Mesendoderm (in vitro differentiated cells): ENCODE data around the gene PRKN.

Experiments used
- DNase-seq: peaks from one replicate; pipeline ENCODE4 v3.0.0; 2013
- H2AK5ac ChIP-seq: 2 replicates; pipeline ENCODE4 v1.6.1; 2013; ENCODE audit warnings: low read length, inconsistent platforms
- H2BK120ac ChIP-seq: 2 replicates; pipeline ENCODE4 v1.6.1; 2013; ENCODE audit warnings: low read depth, mild to moderate bottlenecking, low read length, moderate library complexity, mixed read lengths
- H2BK15ac ChIP-seq: replicated peaks from 2 replicates; pipeline ENCODE4 v1.6.1; 2013; ENCODE audit warnings: low read depth, mild to moderate bottlenecking, moderate library complexity
- H2BK5ac ChIP-seq: 2 replicates; pipeline ENCODE4 v1.6.1; 2013; ENCODE audit warnings: low read length, inconsistent platforms
- H3K18ac ChIP-seq: 2 replicates; pipeline ENCODE4 v1.6.1; 2013; ENCODE audit warnings: mild to moderate bottlenecking, low read length, mixed read lengths
- H3K23ac ChIP-seq: one replicate; pipeline ENCODE4 v1.6.1; 2013; ENCODE audit warnings: low read length
- H3K27ac ChIP-seq: 2 replicates; pipeline ENCODE4 v1.5.1; 2013; ENCODE audit warnings: low read depth, mild to moderate bottlenecking, inconsistent platforms, low read length, moderate library complexity
- H3K27me3 ChIP-seq: 2 replicates; pipeline ENCODE4 v1.6.1; 2013; ENCODE audit warnings: low read length, control low read depth, mild to moderate bottlenecking, inconsistent platforms; ENCODE audit not compliant: insufficient read depth, poor library complexity
- H3K36me3 ChIP-seq: 2 replicates; pipeline ENCODE4 v1.6.1; 2013; ENCODE audit warnings: low read length, inconsistent platforms; ENCODE audit not compliant: control insufficient read depth, insufficient read depth
- H3K4ac ChIP-seq: one replicate; pipeline ENCODE4 v1.6.1; 2013; ENCODE audit warnings: low read depth, mild to moderate bottlenecking, low read length, moderate library complexity
- H3K4me1 ChIP-seq: 2 replicates; pipeline ENCODE4 v1.6.1; 2013; ENCODE audit warnings: low read depth, low read length, inconsistent platforms; ENCODE audit not compliant: control insufficient read depth
- H3K4me2 ChIP-seq: 2 replicates; pipeline ENCODE4 v1.6.1; 2013; ENCODE audit warnings: low read length
- H3K4me3 ChIP-seq: 2 replicates; pipeline ENCODE4 v1.5.1; 2013; ENCODE audit warnings: mild to moderate bottlenecking, low read length
- H3K56ac ChIP-seq: one replicate; pipeline ENCODE4 v1.6.1; 2013; ENCODE audit warnings: low read length
- H3K79me1 ChIP-seq: 2 replicates; pipeline ENCODE4 v1.6.1; 2013; ENCODE audit warnings: low read length, inconsistent platforms
- H3K79me2 ChIP-seq: 2 replicates; pipeline ENCODE4 v1.6.1; 2013; ENCODE audit warnings: mild to moderate bottlenecking, low read length; ENCODE audit not compliant: control insufficient read depth, insufficient read depth
- H3K9ac ChIP-seq: 2 replicates; pipeline ENCODE4 v1.6.1; 2013; ENCODE audit warnings: low read length, inconsistent platforms
- H4K5ac ChIP-seq: one replicate; pipeline ENCODE4 v1.6.1; 2013; ENCODE audit warnings: low read length
- H4K8ac ChIP-seq: one replicate; pipeline ENCODE4 v1.6.1; 2013; ENCODE audit warnings: low read depth, mild to moderate bottlenecking, control low read depth, low read length, moderate library complexity
- WGBS: extraction: QIAGEN DNeasy Blood & Tissue Kit; methylation state at CpG from one replicate; pipeline ENCODE4 v1.1.7; 2013; ENCODE audit warnings: low lambda C conversion rate, missing lambda C conversion rate; ENCODE audit not compliant: insufficient coverage; ENCODE audit errors: extremely low coverage; 5-methylcytosine and 5-hydroxymethylcytosine counted together

Gene PRKN

DNA sequence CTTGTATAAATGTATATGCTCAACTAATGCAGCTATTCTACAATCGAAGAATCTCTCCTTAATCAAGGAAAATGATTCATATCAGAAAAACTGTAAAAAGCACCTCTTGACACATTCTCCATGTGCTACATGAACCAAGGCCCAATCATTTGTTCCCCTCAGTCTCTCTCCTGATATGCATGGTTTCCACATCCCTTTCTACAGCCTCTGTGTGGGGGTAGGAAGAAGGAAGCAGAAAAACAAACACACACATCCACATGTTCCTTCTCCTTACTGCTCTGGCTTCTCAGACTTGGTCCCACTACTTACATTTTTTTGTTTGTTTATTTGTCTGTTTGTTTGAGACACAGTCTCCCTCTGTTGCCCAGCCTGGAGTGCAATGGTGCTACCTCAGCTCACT lies 510.5 kb downstream of the PRKN start:
- Histone ChIP-seq H3K18ac (no peak overlapping the region), H3K27ac (no peak overlapping the region), H3K4me3 (no peak overlapping the region), H3K27me3 (no peaks in the 10 kb centered on the region), H2AK5ac (no peak overlapping the region), H3K4ac (no peak overlapping the region), H3K23ac (no peak overlapping the region), H3K36me3 (no peaks in the 10 kb centered on the region), H3K79me2 (no peaks in the 10 kb centered on the region), H4K8ac (no peak overlapping the region), H3K4me1 (no peaks in the 10 kb centered on the region), H3K9ac (no peak overlapping the region), H4K5ac (no peak overlapping the region), H2BK15ac (no peak overlapping the region), H2BK120ac (no peak overlapping the region), H3K56ac (no peak overlapping the region), H2BK5ac (no peak overlapping the region), H3K4me2 (no peak overlapping the region), H3K79me1 (no peaks in the 10 kb centered on the region)
- WGBS, result no CpG with 5 or more reads among the region's 1 CpG
- no peak for DNase-seq

DNA sequence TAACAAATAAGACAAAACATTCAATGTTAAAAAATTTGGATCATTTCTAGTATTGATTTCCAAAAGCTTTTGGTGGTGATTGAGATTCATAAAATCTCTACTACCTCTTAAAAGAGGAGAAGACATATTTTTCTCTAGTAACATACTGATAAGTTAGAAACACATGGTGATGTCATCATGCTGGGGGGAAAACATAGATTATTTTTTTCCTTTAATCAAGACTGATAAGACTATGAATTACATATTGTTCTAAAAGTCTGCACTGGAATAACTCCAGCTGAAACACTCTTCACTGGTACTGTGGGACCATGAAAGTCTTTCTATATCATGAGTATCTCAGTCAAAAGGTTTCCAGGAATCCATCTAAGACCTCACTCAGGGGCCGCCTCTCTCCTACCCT lies 515.8 kb downstream of the PRKN start:
- Histone ChIP-seq H3K23ac (no peak overlapping the region), H3K4me3 (no peak overlapping the region), H3K27me3 (no peaks in the 10 kb centered on the region), H3K79me1 (no peaks in the 10 kb centered on the region), H3K27ac (no peak overlapping the region), H2BK15ac (no peak overlapping the region), H2AK5ac (no peak overlapping the region), H4K8ac (no peak overlapping the region), H3K56ac (no peak overlapping the region), H3K18ac (no peak overlapping the region), H3K4me1 (no peaks in the 10 kb centered on the region), H3K4me2 (no peak overlapping the region), H3K9ac (no peak overlapping the region), H3K4ac (no peak overlapping the region), H2BK120ac (no peak overlapping the region), H3K36me3 (no peaks in the 10 kb centered on the region), H3K79me2 (no peaks in the 10 kb centered on the region), H4K5ac (no peak overlapping the region), H2BK5ac (no peak overlapping the region)
- no peak for DNase-seq
- WGBS, result no CpG with 5 or more reads among the region's 1 CpG

DNA sequence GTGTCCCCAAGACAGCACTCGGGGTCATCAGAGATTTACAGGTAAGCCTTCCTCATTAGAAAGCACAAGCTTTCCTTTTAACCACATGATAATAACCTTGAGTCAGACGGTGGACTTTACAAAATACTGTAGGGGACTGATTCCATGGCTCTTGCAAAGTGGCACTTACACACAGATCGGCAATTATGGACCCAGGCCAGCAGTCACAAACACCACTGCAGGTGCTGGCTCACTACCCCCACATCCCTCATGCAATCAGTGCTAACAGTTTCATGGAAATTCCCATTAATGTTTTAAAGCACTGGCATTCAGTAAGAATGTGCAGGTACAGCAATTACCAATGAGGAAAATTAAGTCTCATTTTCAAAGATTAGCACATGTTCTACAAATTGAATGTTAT lies 516.5 kb downstream of the PRKN start:
- no peak overlapping the region for H4K8ac ChIP-seq
- no peak overlapping the region for H3K4me2 ChIP-seq
- no peak overlapping the region for H3K56ac ChIP-seq
- no peaks in the 10 kb centered on the region for H3K4me1 ChIP-seq
- no peaks in the 10 kb centered on the region for H3K79me1 ChIP-seq
- no peak overlapping the region for H3K23ac ChIP-seq
- no peak overlapping the region for H4K5ac ChIP-seq
- H2BK15ac ChIP-seq, result no peak overlapping the region
- H2BK5ac ChIP-seq, result no peak overlapping the region
- no peak overlapping the region for H3K18ac ChIP-seq
- H2AK5ac ChIP-seq, result no peak overlapping the region
- H3K27me3 ChIP-seq, result no peaks in the 10 kb centered on the region
- H3K4ac ChIP-seq, result no peak overlapping the region
- H3K27ac ChIP-seq, result no peak overlapping the region
- no peak overlapping the region for H3K4me3 ChIP-seq
- no CpG with 5 or more reads among the region's 3 CpGs for WGBS
- no peak overlapping the region for H3K9ac ChIP-seq
- H3K79me2 ChIP-seq, result no peaks in the 10 kb centered on the region
- H2BK120ac ChIP-seq, result no peak overlapping the region
- DNase-seq, result no peak
- H3K36me3 ChIP-seq, result no peaks in the 10 kb centered on the region

DNA sequence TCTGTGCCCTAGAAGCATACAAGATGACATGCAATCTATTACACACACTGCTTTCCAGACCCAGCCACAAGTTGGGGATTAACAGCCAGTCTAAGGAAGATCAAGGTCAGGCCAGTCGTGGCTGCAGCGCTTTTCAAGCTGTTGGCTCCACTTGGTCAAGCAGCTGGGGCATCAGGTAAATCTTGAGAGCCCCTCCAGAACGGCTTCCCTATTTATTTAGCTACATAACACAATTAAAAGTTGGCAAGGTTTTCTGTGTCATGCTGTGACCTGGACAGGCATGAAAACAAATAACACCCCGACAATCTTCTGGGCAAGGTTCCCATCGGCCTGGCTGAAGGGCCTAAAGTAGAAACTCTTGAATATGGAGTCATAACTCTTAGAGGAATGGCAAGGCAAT lies 524.3 kb downstream of the PRKN start:
- H3K27ac ChIP-seq, result no peak overlapping the region
- no peak overlapping the region for H4K8ac ChIP-seq
- no peak overlapping the region for H3K4ac ChIP-seq
- no peak overlapping the region for H2BK120ac ChIP-seq
- no peak for DNase-seq
- H4K5ac ChIP-seq, result no peak overlapping the region
- H2BK5ac ChIP-seq, result no peak overlapping the region
- H2AK5ac ChIP-seq, result no peak overlapping the region
- no peaks in the 10 kb centered on the region for H3K27me3 ChIP-seq
- H3K4me1 ChIP-seq, result no peaks in the 10 kb centered on the region
- no peak overlapping the region for H3K23ac ChIP-seq
- H3K36me3 ChIP-seq, result no peaks in the 10 kb centered on the region
- no peak overlapping the region for H2BK15ac ChIP-seq
- H3K4me3 ChIP-seq, result no peak overlapping the region
- no peak overlapping the region for H3K9ac ChIP-seq
- no peak overlapping the region for H3K56ac ChIP-seq
- no peaks in the 10 kb centered on the region for H3K79me2 ChIP-seq
- H3K79me1 ChIP-seq, result no peaks in the 10 kb centered on the region
- no CpG with 5 or more reads among the region's 5 CpGs for WGBS
- no peak overlapping the region for H3K18ac ChIP-seq
- H3K4me2 ChIP-seq, result no peak overlapping the region

DNA sequence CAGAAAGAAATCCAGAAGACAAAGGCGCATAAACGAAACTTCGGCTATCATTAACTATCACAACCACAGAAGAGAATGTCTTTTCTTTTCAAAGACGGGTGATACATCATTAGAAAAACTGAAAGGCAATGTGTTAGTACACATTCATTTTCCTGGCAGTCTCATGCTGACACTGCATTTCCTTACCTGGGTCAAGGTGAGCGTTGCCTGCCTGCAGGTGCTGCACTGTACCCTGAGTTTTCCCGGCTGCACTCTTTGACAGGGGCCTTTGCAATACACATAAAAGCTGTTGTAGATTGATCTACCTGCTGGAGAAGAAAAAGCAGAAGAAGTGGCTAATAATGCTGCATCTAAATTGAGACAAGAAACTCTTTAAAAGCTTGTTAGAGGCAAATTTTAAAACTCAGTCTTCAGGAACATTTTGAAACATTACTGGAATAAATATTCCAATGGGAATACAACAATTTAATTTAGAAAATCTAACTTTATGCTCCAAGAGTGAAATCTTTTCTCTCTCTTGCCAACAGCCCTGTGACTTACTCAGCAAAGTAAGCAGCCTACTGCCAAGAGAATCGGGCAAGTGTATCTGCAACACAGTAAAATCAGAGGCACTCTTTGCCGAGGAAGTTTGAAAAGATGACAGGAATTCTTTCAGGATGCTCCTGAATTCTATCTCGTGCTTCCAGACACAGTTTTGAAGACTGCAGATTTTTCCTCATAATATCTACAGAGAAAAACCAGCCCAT lies 526.4 kb downstream of the PRKN start:
- H3K4me3 ChIP-seq, result no peak overlapping the region
- no peak overlapping the region for H4K8ac ChIP-seq
- H3K4me2 ChIP-seq, result no peak overlapping the region
- H4K5ac ChIP-seq, result no peak overlapping the region
- no peak overlapping the region for H3K9ac ChIP-seq
- H3K56ac ChIP-seq, result no peak overlapping the region
- no peaks in the 10 kb centered on the region for H3K27me3 ChIP-seq
- H3K4ac ChIP-seq, result no peak overlapping the region
- no peaks in the 10 kb centered on the region for H3K79me1 ChIP-seq
- H3K79me2 ChIP-seq, result no peaks in the 10 kb centered on the region
- no CpG with 5 or more reads among the region's 9 CpGs for WGBS
- H3K18ac ChIP-seq, result no peak overlapping the region
- no peak overlapping the region for H2BK15ac ChIP-seq
- no peak overlapping the region for H2BK120ac ChIP-seq
- no peaks in the 10 kb centered on the region for H3K4me1 ChIP-seq
- no peak overlapping the region for H2BK5ac ChIP-seq
- no peak overlapping the region for H3K27ac ChIP-seq
- H3K23ac ChIP-seq, result no peak overlapping the region
- DNase-seq, result no peak
- H3K36me3 ChIP-seq, result no peaks in the 10 kb centered on the region
- no peak overlapping the region for H2AK5ac ChIP-seq

DNA sequence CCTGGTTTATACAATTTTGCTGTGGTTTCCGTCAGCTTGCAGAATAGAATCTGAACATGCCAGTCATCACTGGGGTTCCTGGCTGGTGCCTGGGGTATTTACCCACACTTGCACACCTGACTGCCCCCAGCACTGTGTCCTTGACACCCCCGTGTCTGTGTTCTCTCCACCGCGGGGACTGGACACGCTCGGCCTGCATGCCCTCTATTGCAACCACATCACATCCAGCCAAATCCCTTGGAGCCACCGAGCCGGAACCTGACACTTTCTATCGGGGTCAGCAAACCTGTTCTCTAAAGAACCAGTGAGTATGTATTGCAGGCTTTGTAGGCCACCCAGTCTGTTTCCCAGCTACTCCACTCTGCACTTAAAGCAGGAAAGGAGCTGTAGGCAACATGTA lies 527.5 kb downstream of the PRKN start:
- Histone ChIP-seq H4K5ac (no peak overlapping the region), H2AK5ac (no peak overlapping the region), H2BK15ac (no peak overlapping the region), H3K9ac (no peak overlapping the region), H4K8ac (no peak overlapping the region), H3K27me3 (no peaks in the 10 kb centered on the region), H3K23ac (no peak overlapping the region), H2BK5ac (no peak overlapping the region), H3K79me2 (no peaks in the 10 kb centered on the region), H3K27ac (no peak overlapping the region), H3K56ac (no peak overlapping the region), H3K4me3 (no peak overlapping the region), H3K4me2 (no peak overlapping the region), H3K36me3 (no peaks in the 10 kb centered on the region), H3K4me1 (no peaks in the 10 kb centered on the region), H3K4ac (no peak overlapping the region), H3K18ac (no peak overlapping the region), H2BK120ac (no peak overlapping the region), H3K79me1 (no peaks in the 10 kb centered on the region)
- no CpG with 5 or more reads among the region's 9 CpGs for WGBS
- no peak for DNase-seq
